Stomach smooth muscle (tissue), 2 donors: ENCODE data around the gene ANKFY1.

ENCODE experiments used
- H3K27ac ChIP-seq: one replicate; pipeline ENCODE4 v1.7.0; 2013; ENCODE audit warnings: mild to moderate bottlenecking, low read length, inconsistent platforms
- H3K27me3 ChIP-seq, 2 donors: one replicate each; pipeline ENCODE4 v1.7.0; 2013; ENCODE audit warnings: low read length in 2 of 2; ENCODE audit not compliant: insufficient read depth in 2 of 2, control insufficient read depth in 1 of 2
- H3K36me3 ChIP-seq, 2 donors: one replicate each; pipeline ENCODE4 v1.7.0; 2013; ENCODE audit warnings: low read length in 2 of 2; ENCODE audit not compliant: control insufficient read depth in 2 of 2, insufficient read depth in 2 of 2
- H3K4me1 ChIP-seq: one replicate; pipeline ENCODE4 v1.7.0; 2013; ENCODE audit warnings: low read length; ENCODE audit not compliant: control insufficient read depth, insufficient read depth
- H3K4me3 ChIP-seq, 2 donors: one replicate each; pipeline ENCODE4 v1.7.0; 2013; ENCODE audit warnings: low read length in 2 of 2
- H3K9ac ChIP-seq, 2 donors: one replicate each; pipeline ENCODE4 v1.7.0; 2013; ENCODE audit warnings: low read length in 2 of 2, mild to moderate bottlenecking in 1 of 2
- H3K9me3 ChIP-seq, 2 donors: one replicate each; pipeline ENCODE4 v1.7.0; 2013; ENCODE audit warnings: low read length in 2 of 2; ENCODE audit not compliant: control insufficient read depth in 2 of 2
- donor health status: healthy.
- donor health status: Pancreatic carcinoma.

The ANKFY1 gene

DNA sequence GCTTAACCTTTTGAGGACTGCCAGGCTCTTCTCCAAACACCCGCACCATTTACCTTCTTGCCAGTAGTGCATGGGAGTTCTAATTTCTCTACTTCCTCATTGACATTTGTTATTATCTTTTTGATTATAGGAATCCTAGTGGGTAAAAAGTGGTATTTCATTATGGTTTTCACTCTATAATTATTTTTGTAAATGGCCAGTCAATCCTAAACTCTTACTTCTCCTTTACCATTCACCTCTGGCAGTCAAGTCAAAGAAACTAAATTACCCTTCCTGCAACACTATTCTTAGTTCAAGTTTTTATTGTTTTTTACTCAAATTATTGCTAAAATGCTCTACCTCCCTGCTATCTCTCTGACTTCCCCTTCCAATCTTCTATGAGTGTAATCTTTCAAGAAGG is 29.8 kb upstream of the ANKFY1 start:
- H3K36me3 ChIP-seq = peaks cover 6 to 13% of the 10 kb centered on the region in 2 donors
- no peak overlapping the region for H3K9ac ChIP-seq
- no peaks in the 10 kb centered on the region for H3K4me1 ChIP-seq
- no peaks in the 10 kb centered on the region for H3K27me3 ChIP-seq
- H3K27ac ChIP-seq = no peak overlapping the region
- no peaks in the 10 kb centered on the region for H3K9me3 ChIP-seq
- H3K4me3 ChIP-seq = no peak overlapping the region

DNA sequence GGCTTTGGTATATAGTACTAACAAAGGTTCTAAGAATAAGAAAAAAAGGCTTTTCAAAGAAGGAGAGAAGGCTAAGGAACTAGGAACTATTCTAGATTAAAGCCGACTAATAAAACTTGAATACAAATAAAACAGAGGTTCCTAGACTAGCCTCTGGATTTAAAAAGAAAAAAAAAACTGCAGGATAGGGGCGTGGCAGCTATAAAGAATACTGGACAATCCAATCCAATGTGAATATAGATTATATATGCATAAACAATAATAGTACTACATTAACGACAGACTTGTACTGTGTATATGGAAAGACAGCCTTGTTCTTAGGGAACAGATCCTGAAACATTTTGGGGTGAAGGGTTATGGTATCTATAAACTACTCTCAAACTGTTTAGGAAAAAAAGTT is 23.9 kb upstream of the ANKFY1 start:
- peaks cover 5 to 8% of the 10 kb centered on the region in 2 donors for H3K36me3 ChIP-seq
- H3K9me3 ChIP-seq = no peaks in the 10 kb centered on the region
- H3K4me3 ChIP-seq = no peak overlapping the region
- H3K4me1 ChIP-seq = no peaks in the 10 kb centered on the region
- H3K27ac ChIP-seq = no peak overlapping the region
- no peak overlapping the region for H3K9ac ChIP-seq
- H3K27me3 ChIP-seq = no peaks in the 10 kb centered on the region

DNA sequence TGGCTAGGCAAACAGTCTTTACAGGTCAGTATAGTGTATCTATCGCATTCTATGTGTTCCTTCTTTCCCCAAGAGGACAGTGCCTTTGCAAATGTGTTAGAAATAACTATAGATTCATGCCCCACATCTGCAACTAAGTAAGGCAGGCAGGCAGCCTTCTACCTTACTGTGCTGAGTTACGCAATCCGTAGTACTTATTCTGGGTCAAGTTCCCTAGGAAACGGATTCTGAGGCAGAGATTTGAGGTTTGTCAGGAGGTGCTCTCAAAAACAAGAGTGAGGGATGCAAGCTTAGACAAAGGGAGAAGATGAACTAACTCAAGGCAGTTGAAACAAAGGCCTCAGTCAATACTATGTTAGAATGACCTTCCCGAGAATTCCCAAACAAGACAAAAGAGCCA is 12.7 kb upstream of the ANKFY1 start:
- no peak overlapping the region for H3K27ac ChIP-seq
- no peaks in the 10 kb centered on the region for H3K9me3 ChIP-seq
- H3K4me3 ChIP-seq = no peak overlapping the region
- H3K4me1 ChIP-seq = no peaks in the 10 kb centered on the region
- H3K27me3 ChIP-seq = no peaks in the 10 kb centered on the region
- no peak overlapping the region for H3K9ac ChIP-seq
- peaks cover 5 to 12% of the 10 kb centered on the region in 2 donors for H3K36me3 ChIP-seq

DNA sequence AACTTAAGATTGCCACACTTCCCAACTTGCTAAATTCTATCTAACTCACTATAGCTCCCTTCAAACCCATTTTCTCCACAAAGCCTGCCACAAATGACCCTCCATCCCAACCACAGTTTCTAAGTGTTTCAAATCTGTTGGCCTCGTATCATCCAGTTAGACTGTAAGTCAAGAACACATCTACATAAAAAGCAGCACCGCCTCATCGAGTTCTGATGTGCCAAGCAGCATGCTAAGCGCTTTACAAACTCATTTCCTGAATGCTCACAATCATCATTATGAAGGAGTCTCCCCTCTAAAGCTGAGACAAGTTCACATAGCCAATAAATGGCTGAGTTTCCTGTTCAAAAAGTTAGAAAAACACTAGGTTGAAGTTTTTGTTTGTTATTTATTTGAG is 9.2 kb upstream of the ANKFY1 start:
- H3K9me3 ChIP-seq = no peaks in the 10 kb centered on the region
- H3K27ac ChIP-seq = no peak overlapping the region
- no peaks in the 10 kb centered on the region for H3K27me3 ChIP-seq
- H3K9ac ChIP-seq = no peak overlapping the region
- H3K4me3 ChIP-seq = no peak overlapping the region
- H3K4me1 ChIP-seq = peaks cover 5% of the 10 kb centered on the region
- H3K36me3 ChIP-seq = peaks cover 9 to 12% of the 10 kb centered on the region in 2 donors

DNA sequence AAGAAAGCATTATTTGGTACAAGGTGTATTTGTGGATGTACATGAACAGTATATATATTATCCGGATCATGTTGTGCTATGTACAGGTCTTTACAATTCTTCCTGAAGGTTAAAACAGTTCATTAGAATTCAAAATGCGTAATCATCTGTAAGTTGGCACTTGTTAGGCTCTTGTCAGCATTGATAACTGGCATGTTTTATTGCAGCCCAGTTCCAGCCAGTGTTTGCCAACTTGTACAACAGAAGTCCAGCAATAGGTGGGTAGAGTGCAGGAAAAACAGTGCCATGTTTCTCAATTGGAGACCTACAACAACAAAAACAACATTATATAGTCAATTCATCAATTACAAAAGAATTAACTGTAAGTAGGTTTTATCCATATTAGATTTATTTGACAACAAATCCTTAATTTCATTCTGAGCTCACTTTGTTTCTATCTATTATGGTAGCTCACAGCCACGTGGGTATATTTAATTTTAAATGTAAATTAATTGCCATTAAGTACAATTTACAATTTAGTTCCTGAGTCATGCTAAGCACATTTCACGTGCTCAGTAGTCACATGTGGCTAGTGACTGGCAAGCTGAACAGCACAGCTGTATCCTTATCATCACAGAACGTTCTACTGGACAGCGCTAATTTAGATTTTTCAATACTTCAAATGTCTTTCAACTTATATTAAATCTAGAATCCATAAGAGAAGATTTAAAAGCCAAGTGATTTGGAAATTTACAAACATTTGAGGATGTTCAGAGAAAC is 8.6 kb upstream of the ANKFY1 start:
- no peak overlapping the region for H3K9ac ChIP-seq
- no peaks in the 10 kb centered on the region for H3K27me3 ChIP-seq
- no peak overlapping the region for H3K27ac ChIP-seq

DNA sequence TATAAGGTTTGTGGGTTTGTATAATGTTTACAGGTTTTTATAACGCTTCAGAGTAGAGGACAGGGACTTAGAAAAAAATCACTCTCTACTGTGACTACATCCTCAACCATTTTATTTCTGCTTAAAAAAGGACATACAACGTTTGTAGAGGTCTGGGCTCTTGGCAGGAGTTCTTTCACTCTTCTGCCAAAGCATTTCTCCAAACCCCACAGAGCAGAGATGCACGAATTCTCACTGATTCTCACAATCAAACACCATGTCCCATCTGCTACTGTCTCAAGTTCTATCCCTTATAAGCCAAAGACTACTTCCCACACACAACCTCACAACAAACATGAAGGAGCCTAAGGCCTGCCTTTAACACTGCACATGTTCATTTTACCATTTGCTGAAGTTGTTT is 7.0 kb upstream of the ANKFY1 start:
- Histone ChIP-seq H3K9ac (peak overlapping the region in 1 of 2 donors; percentile 60), H3K4me3 (no peak overlapping the region), H3K9me3 (no peaks in the 10 kb centered on the region), H3K27me3 (no peaks in the 10 kb centered on the region), H3K4me1 (peaks cover 5% of the 10 kb centered on the region), H3K27ac (peak overlapping the region; percentile 31), H3K36me3 (peaks cover 9 to 13% of the 10 kb centered on the region in 2 donors)

More for the DNA sequence above, 8.6 kb upstream of the ANKFY1 start:
- no peak overlapping the region for H3K4me3 ChIP-seq
- H3K4me1 ChIP-seq = peaks cover 5% of the 10 kb centered on the region
- H3K36me3 ChIP-seq = peaks cover 9 to 15% of the 10 kb centered on the region in 2 donors
- no peaks in the 10 kb centered on the region for H3K9me3 ChIP-seq

- Histone ChIP-seq H3K36me3 (peaks cover 9 to 13% of the 10 kb centered on the region in 2 donors), H3K9me3 (no peaks in the 10 kb centered on the region), H3K9ac (no peak overlapping the region), H3K27ac (peak overlapping the region; percentile 6), H3K4me3 (no peak overlapping the region), H3K4me1 (peaks cover 5% of the 10 kb centered on the region), H3K27me3 (no peaks in the 10 kb centered on the region)
Observed at GRCh38 chr17:4269915-4270314, 6.1 kb upstream of the ANKFY1 start.

GRCh38 chr17:4267402-4267801 is 3.6 kb upstream of the ANKFY1 start:
- H3K9me3 ChIP-seq = no peaks in the 10 kb centered on the region
- no peaks in the 10 kb centered on the region for H3K27me3 ChIP-seq
- peaks cover 21% of the 10 kb centered on the region for H3K4me1 ChIP-seq
- H3K27ac ChIP-seq = no peak overlapping the region
- H3K9ac ChIP-seq = no peak overlapping the region
- no peak overlapping the region for H3K4me3 ChIP-seq
- H3K36me3 ChIP-seq = peaks cover 9 to 13% of the 10 kb centered on the region in 2 donors

DNA sequence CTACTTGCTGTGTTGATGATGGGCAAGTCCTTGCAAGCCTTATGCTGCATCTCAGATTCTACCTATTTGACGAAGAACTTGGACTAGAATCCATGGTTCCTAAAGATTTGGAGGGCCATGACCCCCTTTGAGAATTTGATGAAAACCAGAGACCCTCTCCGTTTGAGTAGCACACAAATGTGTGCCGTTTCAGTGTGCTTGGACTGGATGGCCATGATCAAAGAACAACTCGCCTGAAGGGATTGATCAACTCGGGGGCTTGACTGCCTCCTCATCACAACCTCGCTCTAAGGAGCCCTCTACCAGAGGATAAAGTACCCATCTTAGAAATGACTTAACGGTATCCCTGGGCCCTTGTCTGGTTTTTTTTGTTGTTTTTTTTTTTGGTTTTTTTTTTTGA is 2.8 kb upstream of the ANKFY1 start:
- peaks cover 29% of the 10 kb centered on the region for H3K4me1 ChIP-seq
- peaks cover 7 to 13% of the 10 kb centered on the region in 2 donors for H3K36me3 ChIP-seq
- H3K4me3 ChIP-seq = no peak overlapping the region
- no peak overlapping the region for H3K9ac ChIP-seq
- H3K27ac ChIP-seq = no peak overlapping the region
- no peaks in the 10 kb centered on the region for H3K27me3 ChIP-seq
- H3K9me3 ChIP-seq = no peaks in the 10 kb centered on the region

- Histone ChIP-seq H3K27me3 (no peaks in the 10 kb centered on the region), H3K36me3 (peaks cover 0 to 12% of the 10 kb centered on the region in 2 donors), H3K4me3 (peak overlapping the region; percentile 70 to 90), H3K9ac (peak overlapping the region; percentile 89 to 92), H3K4me1 (peaks cover 27% of the 10 kb centered on the region), H3K27ac (peak overlapping the region; percentile 67), H3K9me3 (peaks cover 4 to 5% of the 10 kb centered on the region in 2 donors)
Observed at GRCh38 chr17:4262703-4263102, 1.1 kb downstream of the ANKFY1 start.

- H3K4me3 ChIP-seq = peak overlapping the region in 1 of 2 donors; percentile 90
- peaks cover 0 to 9% of the 10 kb centered on the region in 2 donors for H3K36me3 ChIP-seq
- no peaks in the 10 kb centered on the region for H3K27me3 ChIP-seq
- H3K9me3 ChIP-seq = peaks cover 4 to 5% of the 10 kb centered on the region in 2 donors
- H3K9ac ChIP-seq = no peak overlapping the region
- H3K4me1 ChIP-seq = peaks cover 27% of the 10 kb centered on the region
- H3K27ac ChIP-seq = no peak overlapping the region
Observed at GRCh38 chr17:4261452-4261851, 2.3 kb downstream of the ANKFY1 start.
